ENCODE measurements around the gene ACACB.
A peak's percentile ranks its signal among the peaks of the same experiment; 100 is the strongest.

- TF ChIP-seq CTCF (IDR thresholded peaks at IDR 0.05) (no peak), POLR2A (IDR thresholded peaks at IDR 0.05) (peak in 2 of 4 donors; percentile 61 to 66)
These were observed 38.4 kb downstream of the ACACB start for GRCh38 chr12:109154451-109155438.

Measured in esophagus squamous epithelium (tissue), 4 donors.